Activated gamma-delta T cell (primary cell): ENCODE measurements around the gene PRICKLE1.

Experiments used
- DNase-seq: peaks from one replicate; lab custom pipeline; 2025; lab: John Stamatoyannopoulos, UW

Gene PRICKLE1

DNA sequence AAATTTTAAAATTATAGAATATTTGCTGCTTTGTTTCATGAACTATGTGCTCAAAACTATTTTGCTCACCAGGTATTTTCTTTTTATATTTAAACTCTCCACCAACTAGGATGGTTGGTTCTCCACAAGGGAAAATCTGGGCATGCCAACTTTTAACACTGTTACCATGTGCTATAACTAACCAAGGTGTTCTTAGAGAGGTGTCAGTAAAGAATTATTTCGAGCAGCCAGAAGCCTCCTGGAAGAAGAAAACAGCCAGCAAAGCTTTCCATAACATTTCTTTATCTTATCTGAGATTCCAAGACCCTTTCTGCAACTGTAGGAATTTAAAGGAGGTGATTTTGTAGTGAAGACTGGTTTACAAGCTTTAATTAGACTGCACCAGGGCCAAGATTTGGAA lies 97.3 kb downstream of the PRICKLE1 start:
- no peak for DNase-seq

GRCh38 chr12:42490261-42490842 lies 99.2 kb downstream of the PRICKLE1 start:
- DNase-seq, result no peak

- DNase-seq, result no peak
These were observed 103.1 kb downstream of the PRICKLE1 start for GRCh38 chr12:42486407-42486806.

GRCh38 chr12:42485823-42486222 lies 103.7 kb downstream of the PRICKLE1 start:
- DNase-seq, result no peak

DNA sequence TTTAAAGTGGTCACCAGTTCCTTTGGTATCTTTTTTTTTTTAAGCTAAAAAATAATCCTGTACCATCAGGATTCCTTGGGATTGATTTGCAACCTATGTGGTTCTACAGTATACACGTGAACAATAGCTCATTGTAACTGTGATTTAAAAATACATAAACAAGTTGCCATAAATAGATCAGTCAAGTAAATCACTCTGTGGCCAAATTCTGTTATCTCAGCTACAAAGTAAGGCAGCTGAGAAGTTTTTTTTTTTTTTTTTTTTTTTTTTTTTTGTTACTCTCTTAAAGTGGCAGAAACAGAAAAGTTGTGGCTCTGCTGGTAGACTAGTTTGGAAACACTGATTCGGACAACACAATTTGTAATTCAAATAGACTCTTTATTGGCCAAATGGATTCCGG lies 104.5 kb downstream of the PRICKLE1 start:
- DNase-seq, result no peak

- DNase-seq, result peak; percentile 19
These were observed 106.1 kb downstream of the PRICKLE1 start for GRCh38 chr12:42483521-42483790.

DNA sequence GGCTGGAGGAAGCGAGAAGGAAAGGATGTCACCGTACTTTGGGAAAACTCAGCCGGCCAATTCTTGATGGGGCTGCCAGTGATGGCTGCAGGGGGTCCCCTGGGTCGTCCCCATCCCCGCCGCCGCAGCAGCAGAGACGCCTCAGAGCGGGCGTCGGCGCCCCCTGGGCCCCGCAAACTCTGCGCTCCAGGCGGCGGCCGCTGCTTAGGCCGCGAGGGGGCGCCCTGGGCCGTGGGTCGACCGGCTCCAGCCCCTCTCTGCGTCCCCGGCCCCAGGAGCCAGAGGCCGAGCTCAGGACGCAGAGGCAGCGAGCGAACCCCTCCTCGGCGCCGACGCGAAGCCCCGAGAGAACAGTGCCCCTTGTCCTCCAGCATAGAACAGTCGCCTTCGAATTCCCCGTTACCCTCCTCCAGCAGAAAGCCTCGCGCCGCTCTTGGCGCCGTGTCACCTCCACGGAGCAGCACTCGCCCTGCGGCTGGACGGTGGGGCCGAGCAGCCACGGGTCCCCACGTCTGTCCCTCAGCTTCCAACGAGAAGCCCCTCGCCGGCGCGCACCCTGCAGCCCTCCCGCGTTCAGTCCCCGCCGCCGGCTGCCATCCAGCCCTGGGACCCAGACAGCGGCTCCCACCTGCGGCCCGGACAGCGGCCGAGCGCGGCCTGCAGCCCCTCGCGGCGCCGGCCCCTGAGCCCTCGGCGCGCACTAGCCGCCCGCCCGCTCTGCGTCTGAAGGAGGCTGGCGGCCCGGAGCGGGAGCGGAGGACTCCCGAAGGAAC lies 106.6 kb downstream of the PRICKLE1 start:
- DNase-seq, result peak; percentile 23

GRCh38 chr12:42482041-42482747 lies 107.4 kb downstream of the PRICKLE1 start:
- no peak for DNase-seq

DNA sequence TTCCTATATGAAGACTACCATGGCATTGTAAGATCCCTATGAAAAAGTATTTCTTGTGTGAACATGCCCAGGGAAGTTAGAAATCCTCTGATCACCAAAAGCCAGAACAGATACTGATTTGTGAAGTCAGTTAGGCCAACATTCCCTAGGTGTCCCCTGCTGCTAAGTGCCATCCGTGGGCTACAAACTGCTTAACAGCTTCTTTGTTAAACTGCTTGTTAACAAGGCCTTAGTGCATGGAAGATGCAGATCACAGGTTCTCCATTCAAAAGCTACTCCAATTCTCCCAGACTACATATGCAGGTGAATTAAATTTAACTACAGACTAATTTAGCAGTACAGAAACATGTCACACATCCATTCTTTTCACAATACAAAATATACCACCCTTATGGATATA lies 108.2 kb downstream of the PRICKLE1 start:
- no peak for DNase-seq

DNA sequence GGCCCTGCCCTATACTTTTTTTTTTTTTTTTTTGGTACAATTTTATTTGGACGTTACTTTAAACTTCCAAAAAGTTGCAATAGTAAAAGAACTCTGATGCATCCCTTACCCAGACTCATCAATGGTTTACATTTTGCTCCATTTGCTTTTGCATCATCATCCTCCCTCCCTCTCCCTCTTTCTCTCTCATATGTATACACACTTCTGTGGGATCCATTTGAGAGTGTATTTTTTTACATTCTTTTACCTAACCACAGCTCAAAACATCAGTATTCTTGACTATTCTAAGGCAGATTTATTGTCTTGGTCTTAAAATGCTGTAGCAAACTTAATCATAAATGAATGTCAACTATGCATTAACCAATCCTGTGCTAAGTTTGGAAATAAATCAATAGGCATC lies 111.6 kb downstream of the PRICKLE1 start:
- no peak for DNase-seq

DNA sequence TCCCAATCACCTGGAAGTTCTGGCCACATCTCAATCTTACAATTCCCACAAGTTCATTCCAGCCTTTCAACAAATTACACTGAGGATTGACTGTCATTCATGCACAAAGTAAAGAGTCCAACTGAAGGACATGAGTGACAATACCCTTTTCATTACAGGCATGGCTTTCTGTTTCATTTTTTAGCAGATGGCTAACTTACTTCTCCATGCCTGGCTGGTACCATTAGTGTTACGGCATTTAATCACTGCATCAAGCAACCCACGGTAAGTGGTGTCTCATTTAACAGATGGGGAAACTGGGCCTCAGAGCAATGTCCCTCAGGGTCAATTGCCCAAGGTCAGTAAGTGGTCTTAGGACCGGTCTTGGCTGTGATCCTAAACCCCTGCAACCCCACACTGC lies 114.4 kb downstream of the PRICKLE1 start:
- DNase-seq, result no peak

GRCh38 chr12:42474391-42474790 lies 115.2 kb downstream of the PRICKLE1 start:
- DNase-seq, result no peak

GRCh38 chr12:42473561-42473960 lies 116.0 kb downstream of the PRICKLE1 start:
- no peak for DNase-seq

GRCh38 chr12:42473130-42473529 lies 116.4 kb downstream of the PRICKLE1 start:
- DNase-seq, result no peak

DNA sequence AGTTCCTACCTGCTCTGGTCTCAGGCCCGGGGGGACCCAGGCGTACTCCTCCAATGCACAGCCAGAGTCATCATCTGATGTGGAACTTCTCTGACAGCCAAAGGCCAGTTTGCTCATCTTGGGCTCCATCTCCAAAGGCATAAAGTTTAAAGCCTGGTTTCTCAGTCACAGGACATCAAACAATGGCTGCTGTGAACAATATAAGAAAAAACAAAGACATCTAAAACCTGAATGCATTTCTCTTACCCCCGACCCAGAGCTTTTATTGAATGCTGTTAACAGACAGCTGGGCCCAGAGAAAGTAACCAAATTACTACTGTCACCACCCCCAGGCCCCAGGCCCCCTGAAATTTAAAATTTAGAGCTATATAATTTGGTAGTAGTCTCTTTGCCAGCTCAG lies 117.2 kb downstream of the PRICKLE1 start:
- DNase-seq, result no peak

DNA sequence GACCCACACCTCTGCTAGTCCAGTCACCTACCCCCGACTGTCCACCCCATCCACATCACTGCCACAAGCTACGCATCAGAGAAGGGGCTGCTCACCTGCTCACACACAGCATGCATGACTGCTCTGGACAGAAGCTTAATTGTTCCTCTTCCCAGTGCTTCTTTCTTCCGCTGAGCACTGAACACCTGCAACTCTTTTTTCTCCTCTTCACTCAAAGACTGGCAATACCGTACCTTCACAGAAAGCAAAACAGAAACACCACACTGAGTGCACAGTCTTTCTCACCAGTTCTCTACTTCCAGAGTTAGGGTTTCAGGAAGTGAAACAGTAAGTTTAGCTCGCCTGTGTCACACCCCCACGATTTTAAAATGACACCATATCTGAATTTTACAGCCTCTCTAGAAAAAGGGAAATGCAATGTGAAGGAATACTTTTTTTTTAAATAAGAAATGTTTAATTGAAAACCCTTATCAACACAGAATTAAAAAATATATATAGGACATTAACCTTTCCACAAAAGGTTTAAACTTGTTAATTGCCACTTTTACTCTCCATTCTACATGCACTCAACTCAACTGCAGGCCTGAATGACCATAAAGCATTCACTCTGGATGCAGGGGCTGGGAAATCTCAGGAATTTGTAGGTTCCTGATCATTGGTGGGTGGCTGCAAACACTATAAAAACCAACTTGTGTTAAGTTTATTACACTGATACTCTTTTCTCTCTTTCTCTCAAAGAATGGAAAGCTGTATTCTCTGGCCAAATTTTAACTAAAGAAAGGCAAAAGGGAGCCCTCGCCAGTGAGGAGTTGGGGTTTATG lies 120.0 kb downstream of the PRICKLE1 start:
- DNase-seq, result no peak

- DNase-seq, result no peak
These were observed 120.6 kb downstream of the PRICKLE1 start for GRCh38 chr12:42468921-42469320.

- DNase-seq, result no peak
These were observed 121.2 kb downstream of the PRICKLE1 start for GRCh38 chr12:42468341-42468821.

GRCh38 chr12:42463671-42464070 lies 125.9 kb downstream of the PRICKLE1 start:
- DNase-seq, result no peak

- no peak for DNase-seq
These were observed 127.1 kb downstream of the PRICKLE1 start for GRCh38 chr12:42462486-42462885.

GRCh38 chr12:42459336-42459847 lies 130.2 kb downstream of the PRICKLE1 start:
- DNase-seq, result no peak

DNA sequence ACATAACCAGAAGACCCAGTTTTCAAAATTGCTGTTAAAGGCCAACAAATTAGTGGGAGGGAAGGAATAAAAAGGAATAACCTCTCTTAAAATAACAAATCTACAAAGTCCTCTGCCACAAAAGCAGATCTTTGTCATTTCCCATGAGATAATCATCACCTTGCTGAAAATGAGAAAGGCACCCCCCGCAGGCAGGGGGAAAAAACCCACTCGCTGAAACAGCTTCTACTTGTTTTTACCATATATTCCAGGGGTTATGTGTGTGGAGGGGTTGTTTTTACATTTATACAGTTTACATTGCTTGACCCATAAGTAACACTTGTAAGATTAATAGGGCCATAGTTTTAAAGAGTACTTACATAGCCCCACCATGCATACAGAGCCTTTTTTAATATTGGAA lies 131.0 kb downstream of the PRICKLE1 start:
- no peak for DNase-seq
